ENCODE data around the gene CSNK1G2.

Gene CSNK1G2

GRCh38 chr19:1910177-1910576 is 30.8 kb upstream of the CSNK1G2 start:
- H3K4me3 ChIP-seq (ENCODE audit: control insufficient read depth in 1 of 7, extremely low read depth in 1 of 7, insufficient read depth in 4 of 7, low read depth in 2 of 7, low read length in 6 of 7) = peak overlapping the region in 2 of 7 experiments; percentile 30 to 44
- no peak overlapping the region for H3K27ac ChIP-seq (ENCODE audit: insufficient read depth in 1 of 2, low read depth in 1 of 2, low read length in 2 of 2, poor library complexity in 1 of 2, severe bottlenecking in 2 of 2)
- ChIA-PET POLR2A (interaction anchor here (0.6 kb wide), 1 partner anchor 20 kb away, joined by 3 read pairs; no protein-coding TSS in a partner anchor), CTCF (interaction anchor here (0.5 to 1.2 kb wide), 3 partner anchors 12 to 44 kb away, joined by 3 to 4 read pairs (median 3); no protein-coding TSS in a partner anchor)
- peaks cover 0 to 39% (median 17%) of the 10 kb centered on the region in 4 experiments for H3K36me3 ChIP-seq (ENCODE audit: control insufficient read depth in 4 of 4, insufficient read depth in 4 of 4, low read length in 3 of 4)
- no peaks in the 10 kb centered on the region for H3K9me3 ChIP-seq (ENCODE audit: control extremely low read depth in 1 of 5, control insufficient read depth in 4 of 5, insufficient read depth in 2 of 5, low read depth in 1 of 5, low read length in 4 of 5)
- 95% methylated on average over 10 of the region's 10 CpGs for WGBS (ENCODE audit: insufficient coverage)
- peak in 2 of 3 donors; percentile 66 to 70 for DNase-seq
- no peaks in the 10 kb centered on the region for H3K27me3 ChIP-seq (replicated peaks in 2 of 5; ENCODE audit: control insufficient read depth in 4 of 5, insufficient read depth in 5 of 5, low read length in 4 of 5)
- H3K4me1 ChIP-seq (ENCODE audit: control extremely low read depth in 1 of 4, control insufficient read depth in 4 of 4, insufficient read depth in 4 of 4, low read length in 3 of 4) = peaks cover 0 to 37% (median 31%) of the 10 kb centered on the region in 4 experiments

GRCh38 chr19:1911098-1911497 is 29.9 kb upstream of the CSNK1G2 start:
- H3K27ac ChIP-seq (ENCODE audit: insufficient read depth in 1 of 2, low read depth in 1 of 2, low read length in 2 of 2, poor library complexity in 1 of 2, severe bottlenecking in 2 of 2) = no peak overlapping the region
- ChIA-PET CTCF (interaction anchor here (1.0 to 1.6 kb wide), 5 partner anchors 15 to 46 kb away, joined by 3 to 6 read pairs (median 3); no protein-coding TSS in a partner anchor), POLR2A (no interaction called here)
- no peaks in the 10 kb centered on the region for H3K27me3 ChIP-seq (replicated peaks in 2 of 5; ENCODE audit: control insufficient read depth in 4 of 5, insufficient read depth in 5 of 5, low read length in 4 of 5)
- peaks cover 0 to 31% (median 23%) of the 10 kb centered on the region in 4 experiments for H3K4me1 ChIP-seq (ENCODE audit: control extremely low read depth in 1 of 4, control insufficient read depth in 4 of 4, insufficient read depth in 4 of 4, low read length in 3 of 4)
- H3K9me3 ChIP-seq (ENCODE audit: control extremely low read depth in 1 of 5, control insufficient read depth in 4 of 5, insufficient read depth in 2 of 5, low read depth in 1 of 5, low read length in 4 of 5) = no peaks in the 10 kb centered on the region
- DNase-seq = no peak
- H3K36me3 ChIP-seq (ENCODE audit: control insufficient read depth in 4 of 4, insufficient read depth in 4 of 4, low read length in 3 of 4) = peaks cover 0 to 41% (median 18%) of the 10 kb centered on the region in 4 experiments
- H3K4me3 ChIP-seq (ENCODE audit: control insufficient read depth in 1 of 7, extremely low read depth in 1 of 7, insufficient read depth in 4 of 7, low read depth in 2 of 7, low read length in 6 of 7) = no peak overlapping the region
- WGBS (ENCODE audit: insufficient coverage) = 96% methylated on average over 12 of the region's 13 CpGs

GRCh38 chr19:1911995-1912394 is 29.0 kb upstream of the CSNK1G2 start:
- no peak overlapping the region for H3K4me3 ChIP-seq (ENCODE audit: control insufficient read depth in 1 of 7, extremely low read depth in 1 of 7, insufficient read depth in 4 of 7, low read depth in 2 of 7, low read length in 6 of 7)

GRCh38 chr19:1912760-1913505 is 28.0 kb upstream of the CSNK1G2 start:
- CTCF ChIA-PET = interaction anchor here (1.9 kb wide), 1 partner anchor 17 kb away, joined by 6 read pairs; no protein-coding TSS in a partner anchor
- Histone ChIP-seq H3K27ac (ENCODE audit: insufficient read depth in 1 of 2, low read depth in 1 of 2, low read length in 2 of 2, poor library complexity in 1 of 2, severe bottlenecking in 2 of 2) (no peak overlapping the region), H3K4me3 (ENCODE audit: control insufficient read depth in 1 of 7, extremely low read depth in 1 of 7, insufficient read depth in 4 of 7, low read depth in 2 of 7, low read length in 6 of 7) (no peak overlapping the region), H3K27me3 (replicated peaks in 2 of 5; ENCODE audit: control insufficient read depth in 4 of 5, insufficient read depth in 5 of 5, low read length in 4 of 5) (no peaks in the 10 kb centered on the region), H3K4me1 (ENCODE audit: control extremely low read depth in 1 of 4, control insufficient read depth in 4 of 4, insufficient read depth in 4 of 4, low read length in 3 of 4) (peaks cover 0 to 31% (median 29%) of the 10 kb centered on the region in 4 experiments), H3K36me3 (ENCODE audit: control insufficient read depth in 4 of 4, insufficient read depth in 4 of 4, low read length in 3 of 4) (peaks cover 0 to 51% (median 20%) of the 10 kb centered on the region in 4 experiments), H3K9me3 (ENCODE audit: control extremely low read depth in 1 of 5, control insufficient read depth in 4 of 5, insufficient read depth in 2 of 5, low read depth in 1 of 5, low read length in 4 of 5) (no peaks in the 10 kb centered on the region)
- 97% methylated on average over 59 of the region's 77 CpGs for WGBS (ENCODE audit: insufficient coverage)
- POLR2A ChIA-PET = no interaction called here
- no peak for DNase-seq

More at GRCh38 chr19:1911995-1912394, 29.0 kb upstream of the CSNK1G2 start:
- 98% methylated on average over 36 of the region's 37 CpGs for WGBS (ENCODE audit: insufficient coverage)
- DNase-seq = no peak
- no peaks in the 10 kb centered on the region for H3K9me3 ChIP-seq (ENCODE audit: control extremely low read depth in 1 of 5, control insufficient read depth in 4 of 5, insufficient read depth in 2 of 5, low read depth in 1 of 5, low read length in 4 of 5)
- no peak overlapping the region for H3K27ac ChIP-seq (ENCODE audit: insufficient read depth in 1 of 2, low read depth in 1 of 2, low read length in 2 of 2, poor library complexity in 1 of 2, severe bottlenecking in 2 of 2)
- CTCF ChIA-PET = interaction anchor here (1.1 to 1.6 kb wide), 3 partner anchors 24 to 47 kb away, joined by 3 to 6 read pairs (median 4); no protein-coding TSS in a partner anchor
- POLR2A ChIA-PET = no interaction called here
- peaks cover 0 to 48% (median 18%) of the 10 kb centered on the region in 4 experiments for H3K36me3 ChIP-seq (ENCODE audit: control insufficient read depth in 4 of 4, insufficient read depth in 4 of 4, low read length in 3 of 4)
- peaks cover 0 to 33% (median 27%) of the 10 kb centered on the region in 4 experiments for H3K4me1 ChIP-seq (ENCODE audit: control extremely low read depth in 1 of 4, control insufficient read depth in 4 of 4, insufficient read depth in 4 of 4, low read length in 3 of 4)
- H3K27me3 ChIP-seq (replicated peaks in 2 of 5; ENCODE audit: control insufficient read depth in 4 of 5, insufficient read depth in 5 of 5, low read length in 4 of 5) = no peaks in the 10 kb centered on the region

GRCh38 chr19:1913781-1914577 is 27.0 kb upstream of the CSNK1G2 start:
- 95% methylated on average over 14 of the region's 23 CpGs for WGBS (ENCODE audit: insufficient coverage)
- Histone ChIP-seq H3K9me3 (ENCODE audit: control extremely low read depth in 1 of 5, control insufficient read depth in 4 of 5, insufficient read depth in 2 of 5, low read depth in 1 of 5, low read length in 4 of 5) (no peaks in the 10 kb centered on the region), H3K27me3 (replicated peaks in 2 of 5; ENCODE audit: control insufficient read depth in 4 of 5, insufficient read depth in 5 of 5, low read length in 4 of 5) (no peaks in the 10 kb centered on the region), H3K27ac (ENCODE audit: insufficient read depth in 1 of 2, low read depth in 1 of 2, low read length in 2 of 2, poor library complexity in 1 of 2, severe bottlenecking in 2 of 2) (no peak overlapping the region), H3K36me3 (ENCODE audit: control insufficient read depth in 4 of 4, insufficient read depth in 4 of 4, low read length in 3 of 4) (peaks cover 0 to 59% (median 23%) of the 10 kb centered on the region in 4 experiments), H3K4me3 (ENCODE audit: control insufficient read depth in 1 of 7, extremely low read depth in 1 of 7, insufficient read depth in 4 of 7, low read depth in 2 of 7, low read length in 6 of 7) (no peak overlapping the region), H3K4me1 (ENCODE audit: control extremely low read depth in 1 of 4, control insufficient read depth in 4 of 4, insufficient read depth in 4 of 4, low read length in 3 of 4) (peaks cover 0 to 25% (median 21%) of the 10 kb centered on the region in 4 experiments)
- DNase-seq = no peak
- CTCF ChIA-PET = interaction anchor here (0.6 to 1.9 kb wide), 2 partner anchors 16 to 160 kb away, joined by 3 to 6 read pairs; no protein-coding TSS in a partner anchor
- POLR2A ChIA-PET = no interaction called here

- no peaks in the 10 kb centered on the region for H3K27me3 ChIP-seq (replicated peaks in 2 of 5; ENCODE audit: control insufficient read depth in 4 of 5, insufficient read depth in 5 of 5, low read length in 4 of 5)
- H3K9me3 ChIP-seq (ENCODE audit: control extremely low read depth in 1 of 5, control insufficient read depth in 4 of 5, insufficient read depth in 2 of 5, low read depth in 1 of 5, low read length in 4 of 5) = no peaks in the 10 kb centered on the region
- no peak for DNase-seq
- H3K27ac ChIP-seq (ENCODE audit: insufficient read depth in 1 of 2, low read depth in 1 of 2, low read length in 2 of 2, poor library complexity in 1 of 2, severe bottlenecking in 2 of 2) = no peak overlapping the region
- ChIA-PET CTCF (no interaction called here), POLR2A (no interaction called here)
- peaks cover 0 to 16% (median 12%) of the 10 kb centered on the region in 4 experiments for H3K4me1 ChIP-seq (ENCODE audit: control extremely low read depth in 1 of 4, control insufficient read depth in 4 of 4, insufficient read depth in 4 of 4, low read length in 3 of 4)
- H3K36me3 ChIP-seq (ENCODE audit: control insufficient read depth in 4 of 4, insufficient read depth in 4 of 4, low read length in 3 of 4) = peaks cover 0 to 62% (median 27%) of the 10 kb centered on the region in 4 experiments
- no peak overlapping the region for H3K4me3 ChIP-seq (ENCODE audit: control insufficient read depth in 1 of 7, extremely low read depth in 1 of 7, insufficient read depth in 4 of 7, low read depth in 2 of 7, low read length in 6 of 7)
- 97% methylated on average over 23 of the region's 23 CpGs for WGBS (ENCODE audit: insufficient coverage)
Measured at GRCh38 chr19:1914826-1915341, 26.1 kb upstream of the CSNK1G2 start.
